IMR-90 (cell line): ENCODE measurements around the gene GRAMD1A. TPM values are rescaled to one million over a fixed set of nuclear protein-coding genes. Genes with fewer than 3 reads are reported as not detected.

ENCODE experiments used
- ATAC-seq: fragments of 200-7000 bp; cut with Tn5 transposase; 2 replicates; pipeline ENCODE4 v1.9.1; 2020; ENCODE audit warnings: low read depth, mild to moderate bottlenecking, moderate library complexity
- BruUV-seq: library from RNA; stranded (reverse); fragments of 400-500 nt; replicated peaks from 2 replicates; lab custom pipeline; 2021; lab: Mats Ljungman, UMichigan
- CTCF ChIA-PET: fragments of 300-600 bp; formaldehyde crosslinking; extraction: SDS; loops from one replicate; lab custom pipeline; 2021; ENCODE audit warnings: antibody characterized with exemption; lab: Yijun Ruan, JAX
- POLR2A ChIA-PET: fragments of 300-600 bp; sonication (Branson Sonifier 250); formaldehyde crosslinking; loops from one replicate; lab custom pipeline; 2022; ENCODE audit warnings: antibody characterized with exemption; ENCODE audit not compliant: unreplicated experiment; lab: Charles Lee
- DNase-seq: peaks from one replicate; pipeline ENCODE4 v3.0.0; 2013
- H2AFZ ChIP-seq: replicated peaks from 2 replicates; pipeline ENCODE3; 2013; ENCODE audit warnings: low read length, mild to moderate bottlenecking; ENCODE audit not compliant: poor library complexity
- H2AK5ac ChIP-seq: 2 replicates; pipeline ENCODE4 v1.6.1; 2013; ENCODE audit warnings: low read depth, low read length, inconsistent platforms
- H2AK9ac ChIP-seq: replicated peaks from 2 replicates; pipeline ENCODE3; 2013; ENCODE audit warnings: mild to moderate bottlenecking, low read depth, low read length, moderate library complexity; ENCODE audit not compliant: poor library complexity
- H2BK120ac ChIP-seq: 2 replicates; pipeline ENCODE4 v1.6.1; 2013; ENCODE audit warnings: low read depth, low read length, inconsistent platforms
- H2BK15ac ChIP-seq: 3 replicates; pipeline ENCODE4 v1.6.1; 2013; ENCODE audit warnings: low read depth, low read length, inconsistent platforms
- H2BK20ac ChIP-seq: 2 replicates; pipeline ENCODE4 v1.6.1; 2013; ENCODE audit warnings: low read depth, mild to moderate bottlenecking, inconsistent platforms, low read length, moderate library complexity
- H2BK5ac ChIP-seq: 2 replicates; pipeline ENCODE4 v1.6.1; 2013; ENCODE audit warnings: mild to moderate bottlenecking, low read depth, low read length, inconsistent platforms; ENCODE audit not compliant: poor library complexity, severe bottlenecking
- H3K14ac ChIP-seq: replicated peaks from 2 replicates; pipeline ENCODE4 v1.6.1; 2013; ENCODE audit warnings: low read depth, low read length, inconsistent platforms
- H3K18ac ChIP-seq: 2 replicates; pipeline ENCODE4 v1.6.1; 2013; ENCODE audit warnings: low read depth, low read length, control low read depth
- H3K23ac ChIP-seq: 2 replicates; pipeline ENCODE4 v1.6.1; 2013; ENCODE audit warnings: low read depth, low read length, inconsistent platforms
- H3K27ac ChIP-seq: 2 replicates; pipeline ENCODE4 v1.5.1; 2013; ENCODE audit warnings: mild to moderate bottlenecking, control low read depth, low read length; ENCODE audit not compliant: insufficient read depth
- H3K27me3 ChIP-seq: 2 replicates; pipeline ENCODE4 v1.6.1; 2013; ENCODE audit warnings: low read length; ENCODE audit not compliant: control insufficient read depth, insufficient read depth
- H3K36me3 ChIP-seq: 2 replicates; pipeline ENCODE4 v1.6.1; 2013; ENCODE audit warnings: low read length, mixed read lengths; ENCODE audit not compliant: control insufficient read depth, insufficient read depth
- H3K4ac ChIP-seq: 2 replicates; pipeline ENCODE4 v1.6.1; 2013; ENCODE audit warnings: low read depth, low read length, inconsistent platforms
- H3K4me1 ChIP-seq: 2 replicates; pipeline ENCODE4 v1.6.1; 2013; ENCODE audit warnings: low read length, mixed read lengths; ENCODE audit not compliant: control insufficient read depth, insufficient read depth
- H3K4me2 ChIP-seq: 2 replicates; pipeline ENCODE4 v1.6.1; 2013; ENCODE audit warnings: low read depth, mild to moderate bottlenecking, control low read depth, low read length, moderate library complexity
- H3K4me3 ChIP-seq: 2 replicates; pipeline ENCODE4 v1.5.1; 2013; ENCODE audit warnings: low read depth, mild to moderate bottlenecking, control low read depth, low read length, moderate library complexity; ENCODE audit not compliant: insufficient read depth
- H3K56ac ChIP-seq: 2 replicates; pipeline ENCODE4 v1.6.1; 2013; ENCODE audit warnings: low read length, inconsistent platforms; ENCODE audit not compliant: insufficient read depth; ENCODE audit errors: extremely low read depth
- H3K79me1 ChIP-seq, 2 experiments: 2 replicates each; pipeline ENCODE4 v1.6.1; 2013; ENCODE audit warnings: low read length in 2 of 2, inconsistent platforms in 1 of 2, low read depth in 1 of 2
- H3K9ac ChIP-seq: 2 replicates; pipeline ENCODE4 v1.6.1; 2013; ENCODE audit warnings: low read depth, low read length, control low read depth
- H3K9me1 ChIP-seq: 2 replicates; pipeline ENCODE4 v1.6.1; 2013; ENCODE audit warnings: low read length, inconsistent platforms; ENCODE audit not compliant: insufficient read depth
- H3K9me3 ChIP-seq: 2 replicates; pipeline ENCODE4 v1.6.1; 2013; ENCODE audit warnings: low read length; ENCODE audit not compliant: control insufficient read depth, insufficient read depth
- H4K20me1 ChIP-seq: 2 replicates; pipeline ENCODE4 v1.6.1; 2013; ENCODE audit warnings: low read length, inconsistent platforms; ENCODE audit not compliant: insufficient read depth
- H4K5ac ChIP-seq: 2 replicates; pipeline ENCODE4 v1.6.1; 2013; ENCODE audit warnings: mild to moderate bottlenecking, low read depth, low read length, control low read depth
- H4K8ac ChIP-seq, 2 experiments: 2 replicates each; pipeline ENCODE4 v1.6.1; 2013; ENCODE audit warnings: low read depth in 2 of 2, low read length in 2 of 2, control low read depth in 1 of 2, inconsistent platforms in 1 of 2
- H4K91ac ChIP-seq: 2 replicates; pipeline ENCODE4 v1.6.1; 2013; ENCODE audit warnings: low read depth, low read length, inconsistent platforms; ENCODE audit not compliant: insufficient read depth
- CEBPB ChIP-seq: IDR thresholded peaks from 2 replicates; pipeline ENCODE4 v1.6.1; 2012; ENCODE audit warnings: low read depth, low read length, improper control_type of control experiment
- ELK1 ChIP-seq: fragments of 150-350 bp; IDR thresholded peaks from 2 replicates; pipeline ENCODE4 v1.6.1; 2016; ENCODE audit warnings: low read depth, mild to moderate bottlenecking, low read length, moderate library complexity, borderline replicate concordance
- MAFK ChIP-seq: IDR thresholded peaks from 2 replicates; pipeline ENCODE4 v1.6.1; 2012; ENCODE audit warnings: low read depth, low read length, improper control_type of control experiment
- MAZ ChIP-seq: IDR thresholded peaks from 2 replicates; pipeline ENCODE4 v1.6.1; 2012; ENCODE audit warnings: low read depth, mild to moderate bottlenecking, low read length, improper control_type of control experiment, moderate library complexity, borderline replicate concordance
- MXI1 ChIP-seq: IDR thresholded peaks from 2 replicates; pipeline ENCODE4 v1.6.1; 2012; ENCODE audit warnings: low read depth, mild to moderate bottlenecking, low read length, moderate library complexity, borderline replicate concordance
- NFE2L2 ChIP-seq: fragments of 150-350 bp; IDR thresholded peaks from 2 replicates; pipeline ENCODE4 v1.6.1; 2016; ENCODE audit warnings: low read depth, mild to moderate bottlenecking, low read length
- POLR2A ChIP-seq: IDR thresholded peaks from 2 replicates; pipeline ENCODE4 v1.6.1; 2012; ENCODE audit warnings: mild to moderate bottlenecking, low read depth, low read length
- RCOR1 ChIP-seq: IDR thresholded peaks from 2 replicates; pipeline ENCODE4 v1.6.1; 2012; ENCODE audit warnings: mild to moderate bottlenecking, low read length, improper control_type of control experiment; ENCODE audit not compliant: insufficient replicate concordance
- WGBS, 2 experiments: methylation state at CpG; one replicate each; pipeline versions ENCODE4 v1.1.5 to v1.1.7; 2013; ENCODE audit warnings: missing lambda C conversion rate in 2 of 2; ENCODE audit not compliant: insufficient read length in 1 of 2; ENCODE audit errors: extremely low coverage in 2 of 2; 5-methylcytosine and 5-hydroxymethylcytosine counted together
- dilution Hi-C: fragments of 300-500 bp; cut with HindIII; formaldehyde crosslinking; loops from one replicate; pipeline ENCODE4 v1.14.3; 2018; ENCODE audit warnings: low sequenced_read_pairs; ENCODE audit not compliant: unreplicated experiment
- in situ Hi-C: fragments of 300-500 bp; cut with MboI; formaldehyde crosslinking; loops from 3 replicates; pipeline ENCODE4 v1.14.3; 2019; ENCODE audit warnings: low sequenced_read_pairs, inconsistent platforms, mixed read lengths
- intact Hi-C: fragments of 100-400 bp; cut with micrococcal nuclease; formaldehyde crosslinking; loops from 2 replicates; pipeline ENCODE4 v1.10.0; 2022
- polyA plus RNA-seq, 3 experiments: library from polyadenylated mRNA; depleted of rRNA; stranded (reverse); fragments of >200 nt; gene quantifications; 2 replicates each; pipeline ENCODE4 v1.2.3, GENCODE V29; 2012; ENCODE audit warnings: low replicate concordance in 1 of 3
- total RNA-seq: library from RNA; depleted of rRNA; stranded (reverse); fragments of >200 nt; gene quantifications from 2 replicates; pipeline ENCODE4 v1.2.3, GENCODE V29; 2012

The GRAMD1A gene
- total and polyA plus RNA-seq, 2 of the 4 experiments (the other 2 are of a cell fraction): 11.1 to 63.0 TPM

GRCh38 chr19:35051796-35052195 lies 51.7 kb downstream of the GRAMD1A start:
- Histone ChIP-seq H3K9me1 (no peaks in the 10 kb centered on the region), H4K5ac (no peak overlapping the region), H2AFZ (no peak overlapping the region), H3K79me1 (no peaks in the 10 kb centered on the region), H3K4me2 (no peak overlapping the region), H3K14ac (no peak overlapping the region), H2BK120ac (no peak overlapping the region), H3K9me3 (no peaks in the 10 kb centered on the region), H3K27me3 (peaks cover 30% of the 10 kb centered on the region), H3K4ac (no peak overlapping the region), H3K18ac (no peak overlapping the region), H2BK20ac (no peak overlapping the region), H2BK5ac (no peak overlapping the region), H3K56ac (no peak overlapping the region), H3K23ac (no peak overlapping the region), H3K4me1 (no peaks in the 10 kb centered on the region), H2AK5ac (no peak overlapping the region), H3K9ac (no peak overlapping the region), H3K4me3 (no peak overlapping the region), H2BK15ac (no peak overlapping the region), H4K8ac (no peak overlapping the region), H4K20me1 (no peaks in the 10 kb centered on the region), H3K27ac (no peak overlapping the region), H3K36me3 (no peaks in the 10 kb centered on the region), H4K91ac (no peak overlapping the region), H2AK9ac (no peak overlapping the region)
- ChIA-PET POLR2A (no interaction called here), CTCF (interaction anchor here (0.6 to 1.1 kb wide), 3 partner anchors 21 to 211 kb away, joined by 3 to 5 read pairs (median 3); no protein-coding TSS in a partner anchor)
- ATAC-seq (no peak), DNase-seq (no peak)
- in situ Hi-C loops: no loop called here
- dilution Hi-C loops: no loop called here
- no TSS peak for BruUV-seq
- intact Hi-C loops: no loop called here
- no peak for TF ChIP-seq MAZ
- no peak for TF ChIP-seq POLR2A
- no peak for TF ChIP-seq NFE2L2
- TF ChIP-seq CEBPB: no peak
- TF ChIP-seq ELK1: no peak
- TF ChIP-seq RCOR1: no peak
- no peak for TF ChIP-seq MXI1
- no peak for TF ChIP-seq MAFK
- whole genome bisulfite sequencing, 2 experiments: no CpG with 5 or more reads among the region's 5 CpGs
